Lower leg skin (tissue), 4 donors: Measurements from ENCODE around the gene SPNS2. TPM values are rescaled to one million over a fixed set of nuclear protein-coding genes. Genes with fewer than 3 reads are reported as not detected.

Experiments
- DNase-seq, 2 donors: peaks; one replicate each; pipeline ENCODE4 v3.0.0-alpha.2; 2019; ENCODE audit warnings: low spot score in 2 of 2
- H3K4me3 ChIP-seq: fragments of 200-600 bp; sonication (generic); 2 replicates; pipeline ENCODE4 v1.5.1; 2017; ENCODE audit warnings: mild to moderate bottlenecking, low read depth; ENCODE audit not compliant: poor library complexity, severe bottlenecking
- CTCF ChIP-seq, 3 donors: fragments of 450-650 bp; IDR thresholded peaks; one replicate each; pipeline ENCODE4 v1.5.1; 2016; ENCODE audit warnings: antibody characterized with exemption in 3 of 3, mild to moderate bottlenecking in 3 of 3, moderate library complexity in 2 of 3
- POLR2A ChIP-seq, 2 donors: fragments of 450-650 bp; IDR thresholded peaks; one replicate each; pipeline ENCODE4 v1.6.1; 2016 to 2017; ENCODE audit warnings: antibody characterized with exemption in 2 of 2, mild to moderate bottlenecking in 1 of 2, moderate library complexity in 1 of 2
- WGBS, 2 donors: methylation state at CpG; one replicate each; pipeline ENCODE4 v1.1.5; 2018; 5-methylcytosine and 5-hydroxymethylcytosine counted together
- intact Hi-C: fragments of 100-400 bp; cut with DNase I; formaldehyde crosslinking; loops from one replicate; pipeline ENCODE4 v1.15.0; 2023; ENCODE audit warnings: low total_unique reads
- total RNA-seq, 4 donors: library from RNA; depleted of rRNA; stranded (reverse); fragments of >200 nt; gene quantifications; one replicate each; pipeline ENCODE4 v1.1.0, GENCODE V29; 2016

SPNS2 gene
- total RNA-seq, 4 donors from 2014 or later: 74.9 to 132 (median 87.5) TPM

DNA sequence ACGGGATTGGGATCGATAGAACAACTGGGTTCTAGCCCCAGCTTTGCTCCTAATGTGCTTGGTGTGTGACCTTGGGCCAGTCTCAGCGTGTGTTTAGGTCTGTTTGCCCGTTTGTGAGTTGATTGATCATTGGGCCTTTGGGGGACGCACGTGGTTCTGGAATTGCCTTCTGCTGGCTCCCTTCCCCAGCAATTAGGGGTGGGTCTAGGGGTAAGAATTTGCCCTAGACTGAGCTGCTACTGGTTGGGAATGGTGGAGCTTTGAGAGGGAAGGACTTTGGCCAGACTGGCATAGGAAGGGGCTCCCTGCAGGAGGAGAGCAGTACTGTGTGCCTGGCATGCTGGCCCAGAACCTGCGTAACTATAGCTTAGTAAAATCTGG lies 1.5 kb downstream of the SPNS2 start:
- TF ChIP-seq CTCF (IDR thresholded peaks at IDR 0.05) (no peak), POLR2A (IDR thresholded peaks at IDR 0.05) (no peak)
- 16 to 20% methylated on average over 7 of the region's 7 CpGs for WGBS, 2 donors
- intact Hi-C loops: no loop called here
- DNase-seq: no peak
- no peak overlapping the region for H3K4me3 ChIP-seq

DNA sequence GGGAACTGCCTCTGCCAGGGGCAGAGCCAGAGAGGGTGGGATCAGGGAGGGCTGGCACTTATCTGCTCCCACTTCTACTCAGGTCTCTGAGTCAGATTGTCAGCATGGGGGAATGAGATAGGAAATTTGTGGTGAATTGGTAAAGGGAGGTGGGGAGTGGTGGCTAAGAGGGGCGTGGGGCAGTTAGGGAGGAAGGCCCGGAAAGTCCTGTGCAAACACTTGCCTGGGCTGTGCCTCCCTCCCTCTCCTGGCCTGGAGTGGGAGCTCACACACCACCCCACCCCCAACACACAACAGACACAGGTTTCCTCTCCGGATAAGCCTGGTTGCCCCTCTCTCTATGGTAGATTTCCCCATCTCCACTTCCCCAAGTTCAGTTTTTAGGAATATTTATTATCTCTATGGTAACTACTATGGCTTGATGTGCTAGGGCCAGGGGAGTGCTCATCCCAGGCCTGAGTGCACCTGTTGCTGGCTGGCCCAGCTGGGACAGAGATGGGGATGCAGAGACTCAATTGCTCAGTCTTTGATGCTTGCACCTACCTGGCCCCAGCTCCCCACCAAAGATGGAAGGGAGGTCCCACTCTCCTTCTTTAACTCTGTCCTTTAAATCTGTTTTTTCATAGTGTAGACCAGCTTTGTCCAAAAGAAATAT lies 2.7 kb downstream of the SPNS2 start:
- DNase-seq: no peak
- intact Hi-C loops: no loop called here
- TF ChIP-seq CTCF (IDR thresholded peaks at IDR 0.05): no peak
- TF ChIP-seq POLR2A (IDR thresholded peaks at IDR 0.05): no peak
- 33 to 37% methylated on average over 3 of the region's 3 CpGs for WGBS, 2 donors
- H3K4me3 ChIP-seq: no peak overlapping the region

- DNase-seq: no peak
- 41 to 60% methylated on average over 18 of the region's 18 CpGs for WGBS, 2 donors
- TF ChIP-seq CTCF (IDR thresholded peaks at IDR 0.05) (no peak), POLR2A (IDR thresholded peaks at IDR 0.05) (no peak)
- no peak overlapping the region for H3K4me3 ChIP-seq
- intact Hi-C loops: no loop called here
These were observed 3.9 kb downstream of the SPNS2 start for GRCh38 chr17:4502466-4503154.

- 68 to 71% methylated on average over 4 of the region's 4 CpGs for WGBS, 2 donors
- no peak for DNase-seq
- intact Hi-C loops: no loop called here
- no peak overlapping the region for H3K4me3 ChIP-seq
- TF ChIP-seq POLR2A (IDR thresholded peaks at IDR 0.05) (no peak), CTCF (IDR thresholded peaks at IDR 0.05) (no peak)
These were observed 4.8 kb downstream of the SPNS2 start for GRCh38 chr17:4503283-4504025.

DNA sequence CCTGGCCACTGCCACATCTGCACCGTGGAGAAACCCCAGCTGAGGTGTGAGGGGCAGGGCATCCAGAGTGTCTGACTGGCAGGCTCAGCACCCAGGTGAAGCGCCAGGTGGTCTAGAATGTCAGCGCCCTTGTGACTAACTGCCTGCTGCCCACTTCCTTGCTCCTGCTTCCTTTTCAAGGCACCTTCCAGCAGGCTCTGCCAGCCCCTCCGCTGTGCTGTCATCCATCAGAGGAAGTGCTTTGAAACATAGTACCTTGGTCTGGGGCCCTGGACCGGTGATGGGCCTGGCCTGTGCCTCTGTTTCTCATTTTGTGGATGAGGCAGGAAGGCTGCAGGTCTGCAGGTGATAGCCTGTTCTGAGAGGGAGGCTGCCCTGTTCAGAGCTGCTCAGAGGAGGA lies 5.5 kb downstream of the SPNS2 start:
- no peak overlapping the region for H3K4me3 ChIP-seq
- intact Hi-C loops: no loop called here
- WGBS, 2 donors: 57% methylated on average over 5 of the region's 5 CpGs
- no peak for DNase-seq
- TF ChIP-seq CTCF (IDR thresholded peaks at IDR 0.05): no peak
- no peak for TF ChIP-seq POLR2A (IDR thresholded peaks at IDR 0.05)
